T-helper 1 cell (primary cell): ENCODE data around the gene G3BP2.
"Not testable (repeated sequence)": the region's sequence is repeated elsewhere in the genome, so short reads cannot be mapped to it uniquely, and the experiment has no call there.

ENCODE experiments used
- DNase-seq, 5 donors: peaks; one replicate each; pipeline ENCODE4 v3.0.0-alpha.2; 2012 to 2020
- total RNA-seq, 4 donors: gene quantifications; one replicate each; lab custom pipeline; 2026; lab: John Stamatoyannopoulos, UW

Gene G3BP2
- total RNA-seq, result 286 to 463 (median 375) reads per million in 4 donors

DNA sequence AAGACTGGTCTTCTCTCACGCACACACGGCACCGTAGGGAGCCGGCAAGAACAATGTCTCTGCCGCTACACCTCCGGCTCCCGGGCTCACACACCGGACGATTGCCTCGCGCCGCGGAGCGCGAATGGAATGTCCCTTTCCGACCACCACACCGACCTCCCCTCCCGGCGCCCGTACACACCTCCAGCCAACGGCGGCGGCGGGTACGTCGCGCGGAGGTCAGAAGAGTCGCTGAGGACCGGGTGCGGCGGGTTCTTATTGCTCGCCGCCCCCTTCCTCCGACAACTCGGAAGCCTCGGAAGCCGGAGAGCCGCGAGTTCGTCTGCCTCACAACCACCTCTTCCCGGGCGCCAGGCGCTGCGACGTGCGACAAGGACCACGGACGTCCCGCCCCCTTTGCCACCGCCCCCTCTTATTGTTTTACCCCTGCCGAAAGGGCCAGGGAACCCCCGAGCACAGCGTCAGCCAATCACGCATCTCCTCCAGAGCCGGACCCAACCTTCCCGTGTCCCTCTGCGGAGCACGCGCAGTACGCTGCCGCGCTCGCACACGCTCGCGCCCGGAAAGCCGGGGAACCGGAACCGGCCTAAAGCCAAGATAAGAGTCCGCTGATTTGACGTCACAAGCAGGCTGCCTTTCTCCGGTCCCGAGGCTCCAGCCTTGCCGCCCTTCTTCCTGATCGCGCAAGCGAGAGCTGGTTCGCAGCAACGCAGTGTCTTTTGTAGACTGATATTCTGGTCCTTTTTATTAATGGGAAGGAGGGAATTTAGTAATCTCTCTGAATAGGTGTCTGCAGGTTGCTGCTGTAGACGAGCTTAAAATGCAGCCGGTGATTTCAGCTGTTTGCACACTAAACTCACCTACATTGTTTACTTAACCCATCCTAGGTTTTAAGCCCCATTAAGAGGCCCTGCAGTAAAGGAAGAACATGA, at the start of gene G3BP2:
Gene G3BP2 (minus strand): TSS at position 385 of the 932 bp plus-strand sequence. CDS start 11,386 bp downstream, outside the sequence.
- DNase-seq, result peak; percentile 96 to 99 (median 97)

DNA sequence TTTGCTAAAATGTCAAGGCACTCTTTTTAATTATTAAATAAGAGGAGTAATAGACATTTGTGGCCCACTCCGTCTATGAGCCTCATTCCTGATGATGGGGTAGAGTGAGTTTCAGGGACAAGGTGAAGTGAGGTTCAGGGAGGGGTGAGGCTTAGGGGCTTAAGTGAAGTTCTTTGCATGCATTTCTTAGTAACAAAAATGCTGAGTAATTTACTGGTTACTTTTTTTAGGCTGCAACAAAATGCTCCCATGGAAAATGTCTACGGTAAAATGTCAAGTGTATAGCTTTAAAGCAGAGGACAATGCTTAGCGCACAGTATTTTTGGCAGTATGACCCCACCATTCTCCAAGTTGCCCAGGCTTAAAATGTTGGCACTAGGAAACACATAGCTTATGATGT, 49.2 kb upstream of the G3BP2 start:
- no peak for DNase-seq

DNA sequence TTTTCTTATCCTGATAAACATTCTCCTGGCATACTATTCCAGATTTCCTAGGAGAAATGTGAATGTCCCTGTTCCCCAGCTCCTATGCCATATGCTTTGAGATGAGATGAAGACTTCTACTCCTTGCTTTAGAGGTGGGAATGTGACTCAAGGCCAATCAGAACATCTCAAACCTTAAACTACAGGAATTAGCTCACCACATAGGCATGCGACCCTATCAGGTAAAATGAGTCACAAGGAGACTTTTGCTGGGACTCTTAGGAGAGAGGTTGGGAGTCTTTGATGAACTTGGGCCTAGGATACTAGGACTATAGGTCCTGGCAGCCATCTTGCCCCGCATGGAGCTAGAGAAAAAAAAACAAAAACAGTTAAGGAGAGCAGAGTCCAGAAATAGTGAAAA, 45.3 kb upstream of the G3BP2 start:
- no peak for DNase-seq

DNA sequence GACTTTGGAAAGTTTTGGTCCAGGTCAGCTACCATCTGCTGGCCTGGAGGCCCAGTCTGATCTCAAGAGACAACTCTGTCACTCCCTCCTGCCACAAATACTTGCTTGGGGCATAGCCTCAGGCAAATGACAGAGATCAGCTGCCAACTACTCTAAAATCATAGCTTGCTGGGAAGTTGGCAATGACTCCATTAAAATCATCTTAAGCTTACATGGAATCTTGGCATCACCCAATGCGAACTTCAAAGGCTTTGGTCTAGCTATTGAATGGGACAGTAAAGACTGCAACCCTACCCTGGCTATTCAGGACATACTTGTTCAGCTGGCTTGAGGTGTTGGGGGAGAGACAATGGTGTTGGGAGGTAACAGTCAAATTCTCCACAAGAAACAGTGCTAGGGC, 44.2 kb upstream of the G3BP2 start:
- DNase-seq, result no peak

DNA sequence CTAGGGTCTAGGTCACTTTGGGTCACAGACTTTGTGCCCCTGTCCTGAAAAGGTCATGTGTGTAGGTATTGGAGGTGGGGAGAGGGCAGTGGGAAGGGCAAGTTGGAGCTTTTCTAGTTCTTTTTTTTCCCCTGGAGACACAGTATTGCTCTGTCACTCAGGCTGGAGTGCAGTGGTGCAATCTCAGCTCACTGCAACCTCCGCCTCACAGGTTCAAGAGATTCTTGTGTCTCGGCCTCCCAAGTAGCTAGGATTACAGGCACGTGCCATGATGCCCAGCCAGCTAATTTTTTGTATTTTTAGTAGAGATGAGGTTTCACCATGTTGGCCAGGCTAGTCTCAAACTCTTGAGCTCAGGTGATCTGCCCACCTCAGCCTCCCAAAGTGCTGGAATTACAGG, 42.8 kb upstream of the G3BP2 start:
- not testable (repeated sequence) for DNase-seq

DNA sequence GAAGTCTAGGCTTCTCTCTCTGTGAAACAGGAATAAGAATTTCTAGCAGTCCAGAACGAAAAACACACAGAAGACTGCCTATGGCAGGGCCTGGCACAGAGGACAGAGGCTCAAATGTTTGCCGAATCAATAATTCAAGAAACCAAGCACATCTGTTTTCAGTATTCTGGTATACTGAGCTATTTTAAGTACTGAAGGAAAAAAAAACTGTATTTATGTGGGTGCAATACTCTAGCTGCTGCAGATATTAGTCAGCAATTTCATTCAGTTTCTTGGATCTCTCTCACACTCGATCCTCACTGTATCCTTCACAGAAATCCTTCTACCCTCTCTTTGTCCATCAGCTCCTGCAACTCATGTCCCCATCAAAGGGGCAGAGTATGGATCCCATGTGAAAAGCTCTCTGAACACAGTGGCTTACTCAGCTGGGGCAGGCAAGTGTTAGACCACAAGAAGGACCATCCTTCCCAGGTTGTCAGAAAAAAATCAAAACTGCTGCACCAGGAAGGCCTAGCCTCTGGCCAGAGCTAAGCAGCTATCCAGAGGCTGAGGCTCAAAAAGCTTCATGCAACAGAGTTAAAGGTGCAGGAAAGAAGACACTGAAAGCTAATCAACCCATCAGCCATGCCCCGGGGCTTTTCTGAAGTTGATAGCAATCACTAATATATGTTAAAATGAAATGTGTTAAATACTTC, 42.0 kb upstream of the G3BP2 start:
- DNase-seq, result no peak

DNA sequence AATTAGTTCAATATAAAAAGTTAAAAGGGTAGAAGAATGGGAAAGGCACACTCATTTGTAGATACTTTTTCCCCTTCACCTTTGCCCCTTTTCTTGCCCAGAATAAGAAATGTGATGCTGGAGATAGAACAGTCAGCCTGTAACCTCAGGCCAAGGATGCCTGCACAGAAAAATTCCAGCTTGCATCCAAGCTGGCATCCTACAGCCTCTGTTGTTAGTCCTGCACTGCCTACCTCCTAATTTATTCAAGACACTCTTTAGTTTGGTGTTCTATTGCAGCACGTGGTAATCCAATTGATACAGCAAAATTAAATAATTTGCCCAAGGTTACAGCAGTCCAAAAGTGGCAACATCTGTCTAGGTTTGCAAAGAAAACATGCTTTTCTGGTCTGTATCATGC, 41.5 kb upstream of the G3BP2 start:
- no peak for DNase-seq

DNA sequence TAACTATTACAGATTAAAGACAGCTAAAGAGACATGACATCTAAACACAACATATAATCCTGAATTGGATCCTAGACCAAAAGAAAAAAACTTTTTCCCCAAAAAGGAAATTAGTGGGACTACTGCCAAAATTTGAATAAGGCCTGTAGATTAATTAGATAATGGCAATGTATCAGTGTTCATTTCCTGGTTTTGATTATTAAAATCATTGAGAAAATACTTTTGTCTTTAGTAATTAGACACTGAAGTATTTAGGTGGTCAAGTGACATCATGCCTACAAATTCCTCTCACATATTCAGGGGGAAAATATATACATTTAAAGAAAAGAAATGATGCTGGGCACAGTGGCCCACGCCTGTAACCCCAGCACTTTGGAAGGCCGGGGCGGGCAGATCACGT, 40.8 kb upstream of the G3BP2 start:
- DNase-seq, result no peak

DNA sequence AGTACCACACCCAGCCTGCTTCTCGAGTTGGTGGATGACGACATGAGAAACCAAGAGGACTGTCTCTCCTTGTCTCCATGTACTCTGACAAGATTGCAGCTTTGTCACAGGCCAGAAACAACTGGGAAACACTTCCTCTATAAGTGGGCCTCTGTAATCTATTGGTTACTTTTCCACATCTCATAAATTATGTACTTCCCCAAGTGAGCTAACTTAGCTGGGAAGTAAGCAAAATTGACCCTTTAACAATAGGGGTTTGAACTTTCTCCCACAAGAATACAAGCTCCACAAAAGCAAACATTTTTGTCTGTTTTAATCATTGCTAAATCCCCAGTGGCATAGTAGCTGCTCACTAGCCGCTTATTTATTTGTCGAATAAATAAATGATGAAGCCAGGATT, 37.0 kb upstream of the G3BP2 start:
- DNase-seq, result no peak

DNA sequence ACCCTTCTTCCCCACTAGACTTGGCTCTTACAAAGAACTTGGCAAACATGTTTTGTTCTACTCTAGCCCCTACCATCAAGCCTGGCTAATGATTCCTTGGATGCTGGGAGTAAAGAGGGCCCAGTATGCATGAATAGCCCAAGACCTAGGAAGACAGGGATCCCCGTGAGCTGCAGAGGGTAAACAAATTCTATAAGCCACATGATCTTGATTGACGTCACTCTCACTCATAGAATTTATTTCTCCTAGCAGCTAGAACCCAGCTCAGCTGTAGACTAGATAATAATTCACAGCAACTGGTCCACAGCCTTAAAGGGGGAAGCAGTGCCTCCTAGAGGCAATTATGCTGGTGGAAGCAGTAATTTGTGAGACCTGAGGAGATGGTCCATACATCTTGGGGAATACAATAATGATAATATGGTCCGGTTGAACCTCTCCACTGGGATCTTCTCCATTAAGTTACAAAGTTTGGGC, 35.0 kb upstream of the G3BP2 start:
- peak in 4 of 5 donors; percentile 17 to 52 (median 20) for DNase-seq

DNA sequence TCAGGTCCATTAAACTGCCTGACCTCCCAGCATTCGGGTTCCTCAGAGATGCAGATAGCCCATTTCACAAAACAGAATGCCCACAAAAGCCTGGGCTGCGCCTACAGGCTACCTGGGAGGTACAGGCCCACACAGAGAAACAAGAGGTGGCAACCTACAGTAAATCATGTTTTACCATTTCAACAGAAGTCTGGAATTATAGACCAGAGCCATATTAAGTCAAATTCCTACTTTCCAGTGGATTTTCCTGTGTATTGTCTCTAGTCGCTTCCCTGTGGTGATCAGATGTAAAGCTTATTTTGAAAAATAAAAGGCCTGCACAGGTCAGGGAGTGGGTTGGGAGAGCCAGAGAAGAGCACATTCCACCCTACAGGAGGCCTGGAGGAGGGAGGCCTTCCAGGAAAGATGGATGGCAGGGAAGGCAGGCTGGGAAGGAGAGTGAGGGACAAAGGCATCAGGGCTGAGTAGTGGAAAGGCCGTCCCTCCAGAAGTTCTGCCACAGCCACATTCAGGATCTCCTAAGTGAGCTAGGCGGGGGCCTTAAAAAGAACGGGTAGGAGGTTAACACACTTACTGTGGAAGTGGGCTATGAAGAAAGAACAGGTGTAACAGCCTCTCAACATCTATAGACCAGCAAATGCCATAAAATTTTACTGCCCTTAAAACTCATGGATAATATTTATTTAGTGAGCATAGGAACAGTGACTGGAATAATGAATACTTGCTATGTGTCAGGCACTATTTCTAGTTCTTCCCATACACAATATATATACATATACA, 32.2 kb upstream of the G3BP2 start:
- DNase-seq, result no peak

DNA sequence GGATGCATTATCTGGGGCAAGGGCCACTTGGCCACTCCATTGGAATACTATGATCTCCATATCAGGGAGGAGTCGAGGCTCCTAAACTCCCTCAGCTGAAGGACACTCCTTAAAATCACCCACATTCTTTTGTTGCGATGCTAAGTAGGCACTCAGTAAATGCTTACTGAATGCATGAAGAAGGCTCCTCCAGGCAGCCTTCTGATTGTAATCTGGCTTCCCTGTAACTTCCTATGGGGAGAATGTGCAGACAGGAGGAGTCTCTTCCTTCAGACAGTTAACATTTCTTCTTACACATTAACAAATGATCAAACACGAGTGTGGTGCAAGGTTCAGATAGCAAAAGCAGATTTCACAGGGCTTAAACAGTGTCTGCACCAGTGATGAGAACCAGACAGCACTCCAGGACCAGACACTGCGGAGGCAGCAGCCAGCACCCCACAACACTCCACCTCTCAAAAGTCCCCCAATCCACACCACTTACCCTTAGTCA, 29.8 kb upstream of the G3BP2 start:
- no peak for DNase-seq

DNA sequence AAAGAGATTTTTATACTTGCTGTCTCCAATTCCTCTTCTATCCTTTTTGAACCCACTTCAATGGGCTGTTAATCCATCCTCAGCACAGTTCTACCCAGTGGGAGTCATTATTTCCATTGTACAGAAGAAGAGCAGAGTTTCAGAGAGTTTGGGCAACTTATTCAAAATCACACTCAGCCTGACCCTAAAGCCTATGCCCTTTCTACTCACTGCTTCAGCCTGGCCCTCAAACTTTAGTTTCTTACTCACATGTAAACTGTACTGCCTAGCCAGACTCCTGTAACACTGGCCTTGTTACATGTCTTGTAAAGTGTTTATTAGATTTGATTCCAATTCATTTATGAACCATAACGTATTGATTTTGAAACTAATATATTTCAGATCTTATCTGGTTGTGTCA, 26.1 kb upstream of the G3BP2 start:
- no peak for DNase-seq

DNA sequence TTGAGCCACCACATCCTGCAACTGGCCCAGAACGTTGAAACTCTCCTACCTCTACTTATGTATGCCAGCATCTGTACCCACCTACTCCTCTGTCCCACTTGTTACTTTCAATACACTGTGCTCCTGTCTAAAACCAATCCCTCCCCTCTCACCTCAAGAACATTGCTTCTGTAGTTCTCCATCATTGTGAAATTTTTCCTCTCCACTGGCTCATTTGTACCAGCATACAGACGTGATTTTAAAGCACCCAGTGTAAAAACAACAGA, 25.7 kb upstream of the G3BP2 start:
- no peak for DNase-seq

DNA sequence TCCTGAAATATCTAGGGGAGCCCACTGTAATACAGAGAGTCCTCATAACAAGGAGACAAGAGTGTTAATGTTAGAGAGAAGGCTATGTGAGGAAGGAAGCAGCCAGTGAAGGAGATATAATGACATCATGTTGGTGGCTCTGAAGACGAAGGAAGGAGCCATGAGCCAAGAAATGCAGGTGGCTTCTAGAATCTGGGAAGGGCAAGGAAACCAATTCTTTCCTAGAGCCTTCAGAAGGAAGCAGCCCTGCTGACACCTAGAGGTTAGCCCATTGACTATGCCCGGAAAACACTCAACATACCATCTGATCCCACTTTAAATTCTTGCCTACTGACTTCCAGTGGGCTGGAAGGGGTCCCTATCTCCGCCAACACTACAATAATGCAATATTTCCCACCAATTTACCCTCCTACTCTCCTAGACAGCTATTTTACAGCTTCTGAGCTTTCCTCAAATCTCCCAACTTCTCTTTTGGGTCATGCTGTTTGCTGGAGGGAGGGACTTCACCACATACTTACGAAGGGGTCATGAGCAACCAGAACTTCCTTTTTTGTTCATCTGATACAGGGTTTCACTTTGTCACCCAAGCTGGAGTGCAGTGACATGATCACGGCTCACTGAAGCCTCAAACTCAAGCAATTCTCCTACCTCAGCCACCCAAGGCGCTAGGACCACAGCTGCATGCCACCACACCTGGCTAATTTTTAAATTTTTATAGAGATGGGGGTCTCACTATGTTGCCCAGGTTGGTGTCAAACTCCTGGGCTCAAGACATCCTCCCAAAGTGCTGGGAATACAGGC, 25.2 kb upstream of the G3BP2 start:
- peak in 1 of 5 donors; percentile 46 for DNase-seq

DNA sequence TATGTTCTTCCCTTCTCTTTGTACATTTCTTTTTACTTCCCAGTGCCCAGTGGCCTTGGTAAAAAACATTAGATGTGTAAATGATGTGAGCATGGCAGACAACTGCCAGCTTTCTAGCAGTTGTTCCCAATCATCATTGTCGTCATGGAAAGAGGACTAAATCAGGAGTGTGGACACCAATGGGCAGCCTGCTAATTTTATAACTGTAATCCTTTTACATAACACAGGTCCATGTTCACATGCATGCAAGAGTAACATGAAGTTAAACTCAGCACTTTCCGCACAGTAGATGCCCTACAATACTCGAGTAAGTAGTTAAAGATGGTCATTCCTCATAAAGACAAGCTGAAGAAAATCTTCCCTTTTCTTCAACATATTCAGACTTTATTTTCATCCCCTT, 23.4 kb upstream of the G3BP2 start:
- no peak for DNase-seq

DNA sequence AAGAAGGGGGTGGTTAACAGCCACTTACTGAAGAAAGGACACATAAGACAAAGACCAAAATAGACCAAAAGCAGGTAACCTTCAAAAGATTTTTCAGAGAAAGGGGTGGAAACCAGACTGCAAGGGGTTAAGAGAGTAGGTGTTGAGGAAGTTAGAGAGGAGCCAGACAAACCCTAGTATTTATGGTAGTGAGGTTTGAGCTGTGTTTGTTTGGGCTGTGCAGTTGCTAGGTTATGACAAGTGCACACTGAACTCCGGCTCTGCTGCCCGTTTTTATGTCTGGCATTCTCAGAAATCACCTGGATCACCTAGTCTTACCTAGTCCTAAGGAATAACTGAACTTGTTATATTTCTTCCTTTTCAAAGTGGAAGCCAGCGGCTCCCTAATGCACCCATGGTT, 22.9 kb upstream of the G3BP2 start:
- DNase-seq, result peak in 2 of 5 donors; percentile 14 to 29

DNA sequence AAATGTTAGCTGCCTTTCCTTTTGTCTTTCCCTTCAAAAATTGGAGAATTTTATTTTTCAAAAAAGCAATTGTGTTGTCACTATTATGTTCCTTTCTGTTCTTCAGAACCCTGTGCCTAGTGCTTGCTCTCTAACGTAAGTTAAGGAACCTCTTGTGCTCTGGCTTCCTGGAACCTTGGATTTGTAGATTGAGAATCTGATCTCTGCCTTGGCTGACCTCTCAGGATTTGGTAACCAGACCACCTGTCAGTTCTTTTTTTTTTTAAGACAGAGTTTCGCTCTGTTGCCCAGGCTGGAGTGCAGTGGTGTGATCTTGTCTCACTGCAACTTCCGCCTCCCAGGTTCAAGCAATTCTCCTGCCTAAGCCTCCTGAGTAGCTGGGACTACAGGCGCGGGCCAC, 18.9 kb upstream of the G3BP2 start:
- not testable (repeated sequence) for DNase-seq

DNA sequence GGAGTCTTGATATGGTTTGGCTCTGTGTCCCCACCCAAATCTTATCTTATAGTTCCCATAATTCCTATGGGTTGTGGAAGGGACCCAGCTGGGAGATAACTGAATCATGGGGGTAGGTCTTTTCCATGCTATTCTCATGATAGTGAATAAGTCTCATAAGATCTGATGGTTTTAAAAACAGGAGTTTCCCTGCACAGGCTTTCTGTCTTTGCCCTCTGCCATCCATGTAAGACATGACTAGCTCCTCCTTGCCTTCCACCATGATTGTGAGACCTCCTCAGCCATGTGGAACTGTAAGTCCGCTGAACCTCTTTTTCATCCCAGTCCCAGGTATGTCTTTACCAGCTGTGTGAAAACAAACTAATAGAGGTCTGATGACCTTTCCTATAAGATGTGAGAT, 13.9 kb upstream of the G3BP2 start:
- DNase-seq, result not testable (repeated sequence)

DNA sequence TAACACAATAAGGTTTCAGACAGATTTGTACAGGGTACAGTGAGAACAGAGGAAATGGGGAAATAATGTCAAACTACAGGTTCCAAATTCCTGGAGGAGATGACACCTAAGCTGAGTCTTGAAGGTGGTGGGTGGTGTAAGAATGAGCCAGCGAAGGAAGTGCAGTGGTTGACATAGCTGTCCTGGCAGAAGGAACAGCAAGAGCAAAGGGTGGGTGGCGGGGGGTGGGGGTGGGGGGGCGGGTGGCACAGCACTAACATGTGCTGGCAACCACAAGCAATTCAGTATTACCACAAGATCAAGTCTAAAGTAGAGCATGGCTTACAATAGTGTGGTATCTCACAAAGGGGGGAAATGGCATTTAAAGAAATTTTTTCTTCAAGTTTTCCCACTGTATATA, 13.1 kb upstream of the G3BP2 start:
- no peak for DNase-seq

DNA sequence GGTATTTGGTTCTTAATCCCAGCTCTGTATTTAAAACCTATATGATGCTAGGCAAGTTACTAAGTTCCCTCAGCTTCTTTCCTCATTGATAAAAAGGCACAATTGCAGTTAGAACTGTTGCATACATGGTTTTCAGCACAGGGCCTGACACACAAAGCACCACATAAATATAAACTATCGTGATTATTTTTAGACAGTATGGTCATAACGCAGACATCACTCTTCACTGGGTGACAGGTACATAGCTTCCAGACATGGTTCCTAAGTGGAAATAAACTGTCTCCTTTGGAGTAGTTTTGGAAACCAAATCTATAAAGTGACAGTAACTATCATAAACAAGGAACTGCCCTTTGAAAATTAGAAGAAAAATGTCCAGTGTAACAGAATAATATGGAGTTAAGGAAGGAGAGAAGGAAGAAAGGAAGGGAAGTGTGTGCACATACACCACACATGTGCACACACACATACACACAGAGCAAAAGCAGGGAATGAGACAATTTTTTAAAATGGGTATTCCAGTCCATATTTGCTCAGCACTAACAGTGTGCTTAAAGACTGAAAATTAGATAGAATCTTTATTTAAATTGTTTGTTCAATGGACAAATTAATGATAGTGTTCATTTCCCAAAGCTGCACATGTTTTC, 12.5 kb upstream of the G3BP2 start:
- no peak for DNase-seq
